Tibial nerve (tissue), 4 donors: ENCODE measurements around the gene USP24. TPM values are rescaled to one million over a fixed set of nuclear protein-coding genes. Genes with fewer than 3 reads are reported as not detected.
"Not testable (repeated sequence)": the region's sequence is repeated elsewhere in the genome, so short reads cannot be mapped to it uniquely, and the experiment has no call there.

Experiments used
- DNase-seq, 2 donors: peaks; one replicate each; pipeline ENCODE4 v3.0.0-alpha.2; 2019; ENCODE audit warnings: low spot score in 2 of 2
- H3K27ac ChIP-seq, 4 donors: fragments of 200-600 bp; sonication (generic) in 3 of 4; one replicate each; pipeline ENCODE4 v1.5.1; 2017 to 2019; ENCODE audit warnings: mild to moderate bottlenecking in 1 of 4
- H3K27me3 ChIP-seq, 2 donors: fragments of 200-600 bp; sonication (generic) in 1 of 2; one replicate each; pipeline versions ENCODE4 v1.5.1 to v1.6.0; 2017 to 2019
- H3K36me3 ChIP-seq, 3 donors: fragments of 200-600 bp; sonication (generic); one replicate each; pipeline ENCODE4 v1.5.1; 2018 to 2019
- H3K4me1 ChIP-seq, 4 donors: fragments of 200-600 bp; sonication (generic) in 3 of 4; one replicate each; pipeline ENCODE4 v1.5.1; 2017 to 2019
- H3K4me3 ChIP-seq, 4 donors: fragments of 200-600 bp; sonication (generic) in 3 of 4; one replicate each; pipeline ENCODE4 v1.5.1; 2017 to 2019; ENCODE audit warnings: mild to moderate bottlenecking in 1 of 4, moderate library complexity in 1 of 4
- H3K9me3 ChIP-seq, 4 donors: fragments of 200-600 bp; sonication (generic) in 3 of 4; one replicate each; pipeline ENCODE4 v1.5.1; 2017 to 2019
- EP300 ChIP-seq, 2 donors: sonication (generic); formaldehyde crosslinking; IDR thresholded peaks; one replicate each; pipeline ENCODE4 v1.6.1; 2017; ENCODE audit warnings: antibody characterized with exemption in 2 of 2, mild to moderate bottlenecking in 1 of 2
- POLR2A ChIP-seq, 2 donors: fragments of 450-650 bp; IDR thresholded peaks; one replicate each; pipeline ENCODE4 v1.6.1; 2017; ENCODE audit warnings: antibody characterized with exemption in 2 of 2, mild to moderate bottlenecking in 2 of 2, moderate library complexity in 2 of 2
- WGBS, 2 donors: methylation state at CpG; one replicate each; pipeline ENCODE4 v1.1.5; 2018; 5-methylcytosine and 5-hydroxymethylcytosine counted together
- total RNA-seq, 4 donors: library from RNA; depleted of rRNA; stranded (reverse); fragments of >200 nt; gene quantifications; one replicate each; pipeline ENCODE4 v1.1.0, GENCODE V29; 2016
- TF ChIP-seq, protein P1 (sequence below), 5 experiments: fragments of 200-600 bp in 3 of 5; fragments of 450-650 bp in 2 of 5; sonication (generic) in 3 of 5; IDR thresholded peaks; one replicate each; pipeline ENCODE4 v1.5.1; 2016 to 2019; ENCODE audit warnings: antibody characterized with exemption in 5 of 5, mild to moderate bottlenecking in 3 of 5, moderate library complexity in 2 of 5

Gene USP24
- total RNA-seq, 4 donors from 2014 or later, result 46.8 to 63.8 (median 55.7) TPM

DNA sequence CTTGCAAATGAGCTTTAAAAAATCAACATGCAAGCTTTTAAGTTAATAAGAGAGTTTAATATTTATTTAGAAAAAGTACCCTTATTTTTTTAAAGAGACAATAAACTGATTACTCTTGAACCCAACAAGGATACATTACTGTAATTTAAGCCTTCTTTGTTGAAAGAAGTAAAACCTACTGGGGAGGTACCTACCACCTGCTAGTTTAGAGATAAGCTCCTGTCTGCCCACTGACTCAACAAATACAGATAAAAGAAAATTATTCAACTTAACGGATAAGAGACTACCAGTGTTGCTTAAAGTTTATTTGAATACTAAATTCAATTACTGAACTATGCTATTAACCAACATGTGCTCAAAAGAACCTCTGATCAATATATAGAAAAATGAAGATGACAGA, 23.1 kb downstream of the USP24 start:
- Histone ChIP-seq H3K4me1 (peaks cover 0 to 47% (median 16%) of the 10 kb centered on the region in 4 donors), H3K27me3 (no peaks in the 10 kb centered on the region), H3K4me3 (no peak overlapping the region), H3K9me3 (no peaks in the 10 kb centered on the region), H3K36me3 (no peaks in the 10 kb centered on the region), H3K27ac (no peak overlapping the region)
- DNase-seq, result no peak
- no peak for TF ChIP-seq EP300 (IDR thresholded peaks at IDR 0.05)
- TF ChIP-seq, protein P1, sequence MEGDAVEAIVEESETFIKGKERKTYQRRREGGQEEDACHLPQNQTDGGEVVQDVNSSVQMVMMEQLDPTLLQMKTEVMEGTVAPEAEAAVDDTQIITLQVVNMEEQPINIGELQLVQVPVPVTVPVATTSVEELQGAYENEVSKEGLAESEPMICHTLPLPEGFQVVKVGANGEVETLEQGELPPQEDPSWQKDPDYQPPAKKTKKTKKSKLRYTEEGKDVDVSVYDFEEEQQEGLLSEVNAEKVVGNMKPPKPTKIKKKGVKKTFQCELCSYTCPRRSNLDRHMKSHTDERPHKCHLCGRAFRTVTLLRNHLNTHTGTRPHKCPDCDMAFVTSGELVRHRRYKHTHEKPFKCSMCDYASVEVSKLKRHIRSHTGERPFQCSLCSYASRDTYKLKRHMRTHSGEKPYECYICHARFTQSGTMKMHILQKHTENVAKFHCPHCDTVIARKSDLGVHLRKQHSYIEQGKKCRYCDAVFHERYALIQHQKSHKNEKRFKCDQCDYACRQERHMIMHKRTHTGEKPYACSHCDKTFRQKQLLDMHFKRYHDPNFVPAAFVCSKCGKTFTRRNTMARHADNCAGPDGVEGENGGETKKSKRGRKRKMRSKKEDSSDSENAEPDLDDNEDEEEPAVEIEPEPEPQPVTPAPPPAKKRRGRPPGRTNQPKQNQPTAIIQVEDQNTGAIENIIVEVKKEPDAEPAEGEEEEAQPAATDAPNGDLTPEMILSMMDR (IDR thresholded peaks at IDR 0.05), result no peak
- TF ChIP-seq POLR2A (IDR thresholded peaks at IDR 0.05), result no peak
- 89 to 91% methylated on average over 1 of the region's 1 CpG for WGBS, 2 donors

DNA sequence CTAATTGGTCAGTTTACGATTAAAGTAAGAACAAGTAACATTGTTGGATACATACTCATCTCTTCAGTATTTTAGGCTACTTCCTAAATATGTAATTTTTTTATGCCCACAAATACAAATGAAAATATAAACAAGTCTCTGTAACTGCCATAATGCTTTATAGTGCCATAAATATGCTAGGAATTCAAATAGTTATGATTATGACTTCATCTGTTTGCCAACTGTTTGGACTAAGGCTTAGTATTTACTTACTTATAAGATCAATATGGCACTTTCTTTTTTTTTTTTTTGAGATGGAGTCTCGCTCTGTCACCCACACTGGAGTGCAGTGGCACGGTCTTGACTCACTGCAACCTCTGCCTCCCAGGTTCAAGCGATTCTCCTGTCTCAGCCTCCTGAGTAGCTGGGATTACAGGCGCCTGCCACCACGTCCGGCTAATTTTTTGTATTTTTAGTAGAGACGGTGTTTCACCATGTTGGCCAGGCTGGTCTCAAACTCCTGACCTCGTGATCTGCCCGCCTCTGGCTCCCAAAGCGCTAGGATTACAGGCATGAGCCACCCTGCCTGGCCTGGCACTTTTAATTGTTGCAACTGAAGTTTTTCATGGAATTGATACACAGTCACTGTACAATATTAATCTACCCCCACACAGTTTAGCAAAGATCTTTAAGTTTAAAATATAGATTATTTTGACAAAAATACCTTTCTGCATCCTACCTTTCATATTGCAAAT, 23.8 kb downstream of the USP24 start:
- peaks cover 0 to 41% (median 10%) of the 10 kb centered on the region in 4 donors for H3K4me1 ChIP-seq
- not testable (repeated sequence) for H3K4me3 ChIP-seq, DNase-seq, H3K9me3 ChIP-seq, H3K27me3 ChIP-seq, H3K36me3 ChIP-seq, H3K27ac ChIP-seq
- WGBS, 2 donors, result 75 to 77% methylated on average over 11 of the region's 11 CpGs

DNA sequence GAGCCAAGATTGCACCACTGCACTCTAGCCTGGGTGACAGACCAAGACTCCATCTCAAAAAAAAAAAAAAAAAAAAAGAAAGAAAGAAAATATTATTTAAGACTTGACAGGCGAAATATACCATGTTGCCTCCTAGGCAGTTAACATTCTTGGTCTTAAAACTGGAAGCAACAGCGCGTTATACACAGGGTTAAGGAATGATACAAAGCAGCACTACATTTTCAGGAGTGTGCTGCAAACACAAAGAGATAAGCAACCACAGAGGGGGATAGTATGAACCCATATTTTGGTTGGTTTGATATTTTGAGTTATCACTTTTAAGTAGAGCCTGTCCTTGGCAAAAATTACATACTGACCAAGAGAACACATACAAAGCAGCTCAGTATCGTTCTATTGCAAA, 25.1 kb downstream of the USP24 start:
- no peaks in the 10 kb centered on the region for H3K36me3 ChIP-seq
- no peaks in the 10 kb centered on the region for H3K9me3 ChIP-seq
- no peak for DNase-seq
- WGBS, 2 donors, result 91 to 93% methylated on average over 4 of the region's 4 CpGs
- no peak overlapping the region for H3K27ac ChIP-seq
- H3K4me3 ChIP-seq, result no peak overlapping the region
- no peak for TF ChIP-seq EP300 (IDR thresholded peaks at IDR 0.05)
- H3K4me1 ChIP-seq, result peaks cover 0 to 28% (median 2%) of the 10 kb centered on the region in 4 donors
- H3K27me3 ChIP-seq, result no peaks in the 10 kb centered on the region

DNA sequence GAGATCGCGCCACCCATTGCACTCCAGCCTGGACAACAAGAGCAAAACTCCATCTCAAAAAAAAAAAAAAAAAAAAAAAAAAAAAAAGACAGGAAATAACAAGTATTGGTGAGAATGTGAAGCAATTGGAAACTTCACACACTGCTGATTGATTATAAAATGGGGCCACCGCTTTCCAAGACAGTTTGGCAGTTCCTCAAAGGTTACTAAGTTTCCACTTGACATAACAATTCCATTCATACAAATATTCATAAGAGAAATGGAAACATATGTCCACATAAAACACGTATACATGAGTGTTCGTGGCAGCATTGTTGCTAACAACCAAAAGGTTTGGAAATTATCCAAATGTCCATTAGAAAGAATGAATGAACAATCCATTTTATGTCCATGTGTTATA, 26.3 kb downstream of the USP24 start:
- TF ChIP-seq, protein P1 (IDR thresholded peaks at IDR 0.05), result no peak
- no peak for TF ChIP-seq EP300 (IDR thresholded peaks at IDR 0.05)
- TF ChIP-seq POLR2A (IDR thresholded peaks at IDR 0.05), result no peak
- Histone ChIP-seq H3K4me1 (peaks cover 0 to 28% (median 0%) of the 10 kb centered on the region in 4 donors), H3K36me3 (no peaks in the 10 kb centered on the region), H3K4me3 (no peak overlapping the region), H3K9me3 (peaks cover 0 to 11% (median 3%) of the 10 kb centered on the region in 4 donors), H3K27ac (no peak overlapping the region), H3K27me3 (no peaks in the 10 kb centered on the region)
- DNase-seq, result no peak
- 67 to 76% methylated on average over 5 of the region's 5 CpGs for WGBS, 2 donors

DNA sequence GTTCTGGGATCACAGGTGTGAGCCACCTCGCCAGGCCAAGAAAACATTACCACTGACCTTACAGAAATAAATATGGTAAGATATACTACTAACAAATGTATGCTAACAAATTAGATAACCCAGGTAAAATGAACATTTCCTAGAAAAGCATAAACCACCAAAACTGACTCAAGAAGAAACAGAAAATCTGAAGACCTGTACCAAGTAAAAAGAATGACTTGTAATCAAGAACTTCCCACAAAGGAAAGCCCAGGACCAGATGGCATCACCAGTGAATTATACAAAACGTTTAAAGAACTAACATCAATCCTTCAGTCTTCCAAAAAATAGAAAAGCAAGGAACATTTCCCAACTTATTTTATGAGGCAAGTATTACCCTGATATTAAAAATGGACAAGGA, 29.3 kb downstream of the USP24 start:
- 86 to 90% methylated on average over 2 of the region's 2 CpGs for WGBS, 2 donors
- no peak overlapping the region for H3K4me3 ChIP-seq
- no peak for DNase-seq

DNA sequence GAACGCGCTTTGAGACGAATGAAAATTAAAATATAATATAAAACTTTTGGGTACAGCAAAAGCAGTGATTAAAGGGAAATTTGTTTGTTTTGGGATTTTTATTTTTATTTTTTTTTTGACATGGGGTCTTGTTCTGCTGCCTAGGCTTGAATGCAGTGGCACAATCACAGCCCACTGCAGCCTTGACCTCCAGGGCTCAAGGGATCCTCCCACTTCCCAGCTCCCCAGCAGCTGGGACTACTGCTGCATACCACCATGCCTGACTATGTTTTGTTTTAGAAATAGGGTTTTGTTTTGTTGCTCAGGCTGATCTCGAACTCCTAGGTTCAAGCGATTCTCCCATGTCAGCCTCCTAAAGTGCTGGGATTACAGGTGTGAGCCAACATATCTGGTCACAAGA, 30.3 kb downstream of the USP24 start:
- TF ChIP-seq EP300 (IDR thresholded peaks at IDR 0.05) (no peak), POLR2A (IDR thresholded peaks at IDR 0.05) (no peak)
- TF ChIP-seq, protein P1 (IDR thresholded peaks at IDR 0.05), result no peak
- no peaks in the 10 kb centered on the region for H3K27me3 ChIP-seq
- 96 to 98% methylated on average over 5 of the region's 5 CpGs for WGBS, 2 donors
- H3K9me3 ChIP-seq, result peaks cover 0 to 13% (median 3%) of the 10 kb centered on the region in 4 donors
- H3K4me1 ChIP-seq, result peaks cover 0 to 13% (median 0%) of the 10 kb centered on the region in 4 donors
- H3K36me3 ChIP-seq, result no peaks in the 10 kb centered on the region
- no peak for DNase-seq
- no peak overlapping the region for H3K27ac ChIP-seq
- no peak overlapping the region for H3K4me3 ChIP-seq

More for the DNA sequence above, 29.3 kb downstream of the USP24 start:
- Histone ChIP-seq H3K4me1 (peaks cover 0 to 20% (median 0%) of the 10 kb centered on the region in 4 donors), H3K36me3 (no peaks in the 10 kb centered on the region), H3K27ac (no peak overlapping the region), H3K9me3 (peaks cover 0 to 13% (median 3%) of the 10 kb centered on the region in 4 donors), H3K27me3 (no peaks in the 10 kb centered on the region)
- TF ChIP-seq EP300 (IDR thresholded peaks at IDR 0.05) (no peak), POLR2A (IDR thresholded peaks at IDR 0.05) (no peak)
- TF ChIP-seq, protein P1 (IDR thresholded peaks at IDR 0.05), result no peak
